Measurements from ENCODE around the gene BYSL. TPM values are rescaled to one million over a fixed set of nuclear protein-coding genes. Genes with fewer than 3 reads are reported as not detected.

BYSL gene
- total and polyA plus RNA-seq, 2 donors (not counting 3 experiments of a cell fraction or from before 2014, with no cell fraction given): 33.1 to 41.8 TPM

- Histone ChIP-seq H3K36me3 (ENCODE audit: control insufficient read depth in 2 of 2, extremely low read depth in 1 of 2, insufficient read depth in 2 of 2, low read length in 2 of 2) (no peaks in the 10 kb centered on the region), H3K27me3 (ENCODE audit: control insufficient read depth in 2 of 2, insufficient read depth in 2 of 2, low read length in 2 of 2) (no peaks in the 10 kb centered on the region), H3K9me1 (replicated peaks; ENCODE audit: control insufficient read depth, extremely low read depth, insufficient read depth, low read length) (no peaks in the 10 kb centered on the region), H3K79me2 (ENCODE audit: control insufficient read depth, insufficient read depth, low read length) (no peaks in the 10 kb centered on the region), H3K27ac (ENCODE audit: insufficient read depth, low read depth, low read length) (no peak overlapping the region), H3K9me3 (replicated peaks; ENCODE audit: control insufficient read depth, insufficient read depth, low read length) (no peaks in the 10 kb centered on the region), H3K9ac (replicated peaks; ENCODE audit: extremely low read depth, insufficient read depth, low read length) (no peak overlapping the region), H3K4me3 (replicated peaks in 1 of 3; ENCODE audit: insufficient read depth in 1 of 3, low read depth in 1 of 3, low read length in 3 of 3) (no peak overlapping the region), H3K4me2 (ENCODE audit: insufficient read depth, low read length) (no peak overlapping the region), H4K20me1 (replicated peaks; ENCODE audit: control insufficient read depth, extremely low read depth, insufficient read depth, low read length) (no peaks in the 10 kb centered on the region), H3K4me1 (ENCODE audit: control insufficient read depth, extremely low read depth, insufficient read depth, low read length) (peaks cover 7% of the 10 kb centered on the region), H2AFZ (ENCODE audit: low read depth, low read length) (no peak overlapping the region)
- dilution Hi-C loops (cut with MboI; ENCODE audit: extremely low pct_ligation_motif_present, low sequenced_read_pairs): no loop called here
- CTCF ChIA-PET: no interaction called here
- intact Hi-C loops (cut with micrococcal nuclease): no loop called here
- POLR2A ChIA-PET: no interaction called here
- no peak for DNase-seq (ENCODE audit: low read depth, low spot score)
- FAIRE-seq: no peak
- TF ChIP-seq POLR2AphosphoS5 (IDR thresholded peaks at IDR 0.05; ENCODE audit: insufficient read depth, low read depth, low read length) (no peak), MYC (IDR thresholded peaks at IDR 0.05; ENCODE audit: low read depth, low read length) (no peak), MAX (IDR thresholded peaks at IDR 0.05; ENCODE audit: insufficient read depth, insufficient read length) (no peak), CTCF (IDR thresholded peaks at IDR 0.05; ENCODE audit: extremely low read depth in 1 of 2, insufficient read depth in 1 of 2, low read depth in 1 of 2, low read length in 2 of 2) (no peak), GATA2 (IDR thresholded peaks at IDR 0.05; ENCODE audit: insufficient read depth, insufficient read length, low read depth, low read length) (no peak), POLR2A (IDR thresholded peaks at IDR 0.05; ENCODE audit: low read depth, low read length) (no peak), FOS (IDR thresholded peaks at IDR 0.05; ENCODE audit: borderline replicate concordance, insufficient read depth, low read length) (no peak), JUN (IDR thresholded peaks at IDR 0.05; ENCODE audit: borderline replicate concordance, insufficient read depth, insufficient read length, low read depth) (no peak)
- BruUV-seq (replicated peaks): no TSS peak
Measured at GRCh38 chr6:41974281-41974825, 53.1 kb downstream of the BYSL start.

Data from endothelial cell of umbilical vein (primary cell).